ENCODE measurements around the gene TWF2.

DNA sequence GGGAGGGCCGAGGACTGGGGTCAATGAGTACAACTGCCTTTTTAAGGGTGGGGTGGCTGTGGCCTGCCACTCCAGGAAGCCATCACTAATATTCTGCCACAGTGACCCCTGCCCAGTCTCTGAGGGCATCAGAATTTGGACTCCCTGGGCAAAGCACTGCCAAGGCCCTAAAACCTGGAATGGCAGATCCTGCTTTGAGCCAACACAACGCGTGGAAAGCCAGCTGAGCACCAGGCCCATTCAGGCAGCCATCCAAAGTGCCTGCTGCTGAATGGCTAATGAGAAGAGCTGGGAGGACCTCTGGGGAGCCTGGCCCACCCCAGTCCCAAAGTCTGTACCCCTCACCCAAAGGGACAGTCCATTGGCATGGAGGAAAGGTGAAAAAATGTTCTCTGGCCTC is 5.0 kb downstream of the TWF2 start:
- TF ChIP-seq CTCF (IDR thresholded peaks at IDR 0.05) (no peak), POLR2AphosphoS5 (IDR thresholded peaks at IDR 0.05) (no peak)

Measured in suprapubic skin (tissue), 3 donors.